Kidney epithelial cell (primary cell): Measurements from ENCODE around the gene ZBTB42. TPM values are rescaled to one million over a fixed set of nuclear protein-coding genes. Genes with fewer than 3 reads are reported as not detected.

Source experiments
- DNase-seq: peaks from one replicate; pipeline ENCODE4 v3.0.0-alpha.2; 2010; ENCODE audit warnings: low read depth
- H3K27me3 ChIP-seq: 2 replicates; pipeline ENCODE4 v1.6.0; 2011; ENCODE audit warnings: low read length; ENCODE audit not compliant: control insufficient read depth, insufficient read depth
- H3K36me3 ChIP-seq: 2 replicates; pipeline ENCODE4 v1.5.1; 2011; ENCODE audit warnings: low read length; ENCODE audit not compliant: control insufficient read depth, insufficient read depth
- H3K4me3 ChIP-seq: 2 replicates; pipeline ENCODE4 v1.5.1; 2011; ENCODE audit warnings: low read depth, mild to moderate bottlenecking, control low read depth, low read length
- total RNA-seq: library from RNA; depleted of rRNA; stranded (reverse); fragments of >200 nt; gene quantifications from 2 replicates; pipeline ENCODE4 v1.2.3, GENCODE V29; 2015
- TF ChIP-seq, protein P1 (sequence below): IDR thresholded peaks from 2 replicates; pipeline ENCODE4 v1.5.1; 2011; ENCODE audit warnings: mild to moderate bottlenecking, moderate library complexity, low read length, control low read depth, inconsistent platforms; ENCODE audit not compliant: insufficient read depth, poor library complexity, severe bottlenecking

ZBTB42 gene
- total RNA-seq, 1 donor from 2014 or later: 8.4 TPM

DNA sequence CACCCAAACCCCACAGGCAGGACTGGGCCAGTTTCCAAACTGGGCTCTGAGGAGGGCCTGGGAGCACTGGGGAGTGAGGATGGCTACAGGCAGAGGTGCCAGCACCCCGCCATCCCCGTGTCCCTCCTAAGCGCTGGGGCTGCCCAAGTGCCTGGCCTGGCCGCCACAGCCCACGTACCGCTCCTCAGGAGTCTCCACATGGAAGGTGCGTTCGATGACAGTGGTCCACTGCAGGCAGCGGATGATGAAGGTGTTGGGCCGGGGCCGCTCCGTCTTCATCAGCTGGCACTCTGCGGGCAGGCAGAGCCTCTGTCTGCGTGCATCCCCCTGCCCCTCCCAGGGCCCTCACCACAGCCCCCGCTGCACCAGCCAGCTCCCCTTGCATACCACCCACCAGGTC, 24.4 kb upstream of the ZBTB42 start:
- TF ChIP-seq, protein P1, sequence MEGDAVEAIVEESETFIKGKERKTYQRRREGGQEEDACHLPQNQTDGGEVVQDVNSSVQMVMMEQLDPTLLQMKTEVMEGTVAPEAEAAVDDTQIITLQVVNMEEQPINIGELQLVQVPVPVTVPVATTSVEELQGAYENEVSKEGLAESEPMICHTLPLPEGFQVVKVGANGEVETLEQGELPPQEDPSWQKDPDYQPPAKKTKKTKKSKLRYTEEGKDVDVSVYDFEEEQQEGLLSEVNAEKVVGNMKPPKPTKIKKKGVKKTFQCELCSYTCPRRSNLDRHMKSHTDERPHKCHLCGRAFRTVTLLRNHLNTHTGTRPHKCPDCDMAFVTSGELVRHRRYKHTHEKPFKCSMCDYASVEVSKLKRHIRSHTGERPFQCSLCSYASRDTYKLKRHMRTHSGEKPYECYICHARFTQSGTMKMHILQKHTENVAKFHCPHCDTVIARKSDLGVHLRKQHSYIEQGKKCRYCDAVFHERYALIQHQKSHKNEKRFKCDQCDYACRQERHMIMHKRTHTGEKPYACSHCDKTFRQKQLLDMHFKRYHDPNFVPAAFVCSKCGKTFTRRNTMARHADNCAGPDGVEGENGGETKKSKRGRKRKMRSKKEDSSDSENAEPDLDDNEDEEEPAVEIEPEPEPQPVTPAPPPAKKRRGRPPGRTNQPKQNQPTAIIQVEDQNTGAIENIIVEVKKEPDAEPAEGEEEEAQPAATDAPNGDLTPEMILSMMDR: no peak
- H3K36me3 ChIP-seq: peaks cover 3% of the 10 kb centered on the region
- no peak for DNase-seq

DNA sequence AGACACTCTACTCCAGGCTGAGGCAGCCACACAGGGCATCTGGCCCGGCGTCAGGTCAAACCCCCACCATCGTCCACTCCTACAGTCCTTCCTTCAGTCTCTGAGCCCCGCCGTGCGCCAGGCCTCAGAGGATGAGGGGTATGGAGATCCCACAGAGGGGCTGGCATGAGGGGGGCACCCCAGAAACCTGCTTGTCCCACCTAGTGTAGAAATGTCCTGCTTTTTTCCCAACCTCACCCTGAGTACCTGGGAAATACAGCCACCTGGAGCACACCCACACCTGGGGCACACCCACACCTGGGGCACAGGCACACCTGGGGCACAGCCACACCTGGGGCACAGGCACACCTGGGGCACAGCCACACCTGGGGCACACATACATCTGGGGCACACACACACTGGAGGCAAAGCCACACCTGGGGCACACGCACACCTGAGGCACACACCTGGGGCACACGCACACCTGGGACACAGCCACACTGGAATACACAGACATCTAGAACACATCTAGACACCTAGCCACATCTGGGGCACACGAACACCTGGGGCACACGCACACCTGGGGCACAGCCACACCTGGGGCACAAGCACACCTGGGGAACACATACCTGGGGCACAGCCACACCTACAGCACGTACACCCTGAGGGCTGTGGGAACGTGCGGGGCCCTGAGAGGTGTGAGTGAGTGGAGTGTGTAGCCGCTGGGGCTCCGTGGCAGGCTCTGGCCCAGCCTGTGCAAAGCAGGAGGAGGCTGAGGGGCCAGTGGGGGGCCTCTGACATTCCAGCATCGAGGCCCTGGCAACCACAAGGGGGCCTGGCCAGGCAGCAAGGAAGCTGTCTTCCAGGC, 23.7 kb upstream of the ZBTB42 start:
- DNase-seq: no peak
- TF ChIP-seq, protein P1: no peak
- Histone ChIP-seq H3K4me3 (no peak overlapping the region), H3K36me3 (peaks cover 1% of the 10 kb centered on the region), H3K27me3 (no peaks in the 10 kb centered on the region)

More for the DNA sequence above, 24.4 kb upstream of the ZBTB42 start:
- no peak overlapping the region for H3K4me3 ChIP-seq
- no peaks in the 10 kb centered on the region for H3K27me3 ChIP-seq

DNA sequence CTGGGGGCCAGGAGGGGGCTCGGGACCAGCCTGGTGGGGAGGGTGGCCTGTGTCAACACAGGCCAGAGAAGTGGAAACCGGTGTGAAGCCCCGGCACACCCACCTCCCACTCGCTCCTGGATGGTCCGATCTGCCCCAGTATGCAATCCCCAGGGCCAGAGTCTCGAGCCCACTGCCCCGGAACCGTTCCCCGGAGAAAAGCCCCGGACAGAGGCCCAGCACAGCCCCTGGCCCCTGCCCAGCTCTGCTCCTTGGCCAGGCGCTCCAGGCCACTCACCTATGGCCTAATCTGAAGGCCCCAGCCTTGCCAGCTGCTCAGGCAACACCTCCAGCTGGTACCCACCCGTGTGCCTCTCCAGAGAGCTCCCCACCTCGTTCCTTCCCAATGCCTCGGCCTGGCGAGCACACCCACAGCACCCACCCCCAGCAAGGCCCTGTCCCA, 23.1 kb upstream of the ZBTB42 start:
- Histone ChIP-seq H3K36me3 (peaks cover 1% of the 10 kb centered on the region), H3K27me3 (no peaks in the 10 kb centered on the region), H3K4me3 (no peak overlapping the region)
- no peak for DNase-seq
- TF ChIP-seq, protein P1: no peak

DNA sequence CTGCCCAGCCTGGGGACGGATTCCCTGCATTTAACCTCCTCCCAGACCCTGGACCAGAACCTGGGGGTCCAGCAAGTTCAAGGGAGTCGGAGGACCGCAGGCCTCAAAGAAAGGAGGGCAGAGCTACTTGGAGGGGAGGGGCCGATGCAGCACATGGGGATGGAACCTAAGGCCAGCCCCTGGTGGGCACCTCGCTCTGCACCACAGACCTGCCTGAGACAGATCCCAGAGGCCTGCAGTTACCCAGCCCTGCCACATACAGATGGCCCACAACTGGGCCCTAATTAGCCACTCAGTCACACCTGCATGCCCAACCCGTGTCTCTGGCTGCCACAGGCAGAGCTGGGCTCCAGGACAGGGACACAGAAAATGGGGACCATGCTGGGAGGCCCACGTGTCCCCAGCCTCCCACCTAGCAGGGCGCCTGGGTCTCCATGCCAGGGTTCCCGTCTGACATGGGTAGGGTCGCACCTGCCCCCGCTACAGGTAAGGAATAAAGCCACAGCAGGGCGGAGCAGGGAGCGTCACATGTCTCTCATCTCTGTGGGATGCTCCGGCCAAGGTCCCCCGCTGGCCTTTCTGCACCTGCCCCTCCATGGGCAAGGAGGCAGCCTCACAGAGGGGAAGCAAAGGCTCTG, 22.1 kb upstream of the ZBTB42 start:
- no peak for DNase-seq
- Histone ChIP-seq H3K27me3 (no peaks in the 10 kb centered on the region), H3K36me3 (peaks cover 1% of the 10 kb centered on the region), H3K4me3 (no peak overlapping the region)
- TF ChIP-seq, protein P1: no peak

DNA sequence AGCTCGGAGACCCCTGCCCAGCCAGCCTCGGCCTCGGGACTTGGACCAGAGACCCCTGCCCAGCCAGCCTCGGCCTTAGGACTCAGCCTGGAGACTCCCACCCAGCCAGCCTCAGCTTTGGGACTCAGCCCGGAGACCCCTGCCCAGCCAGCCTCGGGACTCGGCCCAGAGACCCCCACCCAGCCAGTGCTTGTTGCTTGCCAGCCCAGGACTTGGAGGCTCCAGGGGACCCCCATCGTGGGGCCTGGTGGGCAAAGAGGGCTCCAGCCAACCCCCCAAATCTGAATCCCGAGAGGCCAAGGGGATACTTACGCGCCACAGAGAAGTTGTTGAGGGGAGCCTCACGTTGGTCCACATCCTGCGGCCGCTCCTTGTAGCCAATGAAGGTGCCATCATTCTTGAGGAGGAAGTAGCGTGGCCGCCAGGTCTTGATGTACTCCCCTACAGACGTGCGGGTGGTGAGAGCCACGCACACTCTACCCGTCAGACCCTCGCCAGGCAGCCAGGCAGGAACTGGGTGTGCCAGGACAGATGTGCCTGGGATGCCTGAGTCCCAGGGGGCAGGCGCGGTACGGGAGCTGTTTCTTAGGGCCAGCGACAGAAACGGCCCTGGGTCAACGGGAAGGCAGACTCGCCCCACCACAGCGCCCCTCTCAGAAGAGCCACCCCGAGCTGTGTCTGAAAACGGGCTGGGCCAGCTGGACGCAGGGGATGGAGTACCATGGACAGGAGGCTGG, 21.0 kb upstream of the ZBTB42 start:
- no peak overlapping the region for H3K4me3 ChIP-seq
- TF ChIP-seq, protein P1: no peak
- DNase-seq: no peak
- H3K36me3 ChIP-seq: no peaks in the 10 kb centered on the region
- H3K27me3 ChIP-seq: no peaks in the 10 kb centered on the region
